Psoas muscle (tissue), 8 donors: ENCODE measurements around the gene TNS3. TPM values are rescaled to one million over a fixed set of nuclear protein-coding genes. Genes with fewer than 3 reads are reported as not detected.

Source experiments
- ATAC-seq, 4 donors: fragments of 200-7000 bp; cut with Tn5 transposase; one replicate each; pipeline ENCODE4 v1.9.1; 2020; ENCODE audit warnings: moderate library complexity in 3 of 4, mild to moderate bottlenecking in 2 of 4
- DNase-seq, 2 donors: peaks; one replicate each; pipeline ENCODE4 v3.0.0-alpha.2; 2020
- H3K27ac ChIP-seq: fragments of 200-600 bp; one replicate; pipeline ENCODE4 v1.8.0; 2022
- H3K27me3 ChIP-seq, 3 donors: fragments of 200-600 bp in 1 of 3; one replicate each; pipeline versions ENCODE4 v1.6.1 to v1.8.0; 2013 to 2022; ENCODE audit warnings: low read length in 2 of 3, mild to moderate bottlenecking in 2 of 3, moderate library complexity in 1 of 3; ENCODE audit not compliant: insufficient read depth in 3 of 3
- H3K36me3 ChIP-seq, 2 donors: fragments of 200-600 bp in 1 of 2; one replicate each; pipeline versions ENCODE4 v1.6.1 to v1.8.0; 2013 to 2022; ENCODE audit warnings: low read depth in 1 of 2, mild to moderate bottlenecking in 1 of 2, moderate library complexity in 1 of 2; ENCODE audit not compliant: insufficient read depth in 1 of 2
- H3K4me1 ChIP-seq: fragments of 200-600 bp; one replicate; pipeline ENCODE4 v1.8.0; 2022
- H3K4me3 ChIP-seq: fragments of 200-600 bp; one replicate; pipeline ENCODE4 v1.8.0; 2022; ENCODE audit warnings: mild to moderate bottlenecking
- H3K9me3 ChIP-seq: fragments of 200-600 bp; one replicate; pipeline ENCODE4 v1.8.0; 2022
- WGBS, 3 donors: extraction: QIAGEN DNeasy Blood & Tissue Kit; methylation state at CpG; one replicate each; pipeline versions ENCODE4 v1.1.6 to v1.1.7; 2013; 5-methylcytosine and 5-hydroxymethylcytosine counted together
- intact Hi-C, 2 donors: fragments of 100-400 bp; cut with DNase I; formaldehyde crosslinking; loops; one replicate each; pipeline versions ENCODE4 v1.11.0 to v1.14.2; 2022
- polyA plus RNA-seq, 3 donors: library from polyadenylated mRNA; stranded (reverse); fragments of 200-250 nt; gene quantifications; one replicate each; pipeline ENCODE4 v1.2.3, GENCODE V29; 2013
- total RNA-seq, 4 donors: library from RNA; stranded (reverse); fragmentation: NEBNext Ultra II Directional in 2 of 4; extraction: Animal tissue kit (Norgen Biotek cat#: 25700) in 2 of 4; gene quantifications; one replicate each; pipeline versions ENCODE4 v1.2.1 to v1.2.4, GENCODE V29; 2021 to 2023
- TF ChIP-seq, protein P1 (sequence below): fragments of 200-600 bp; IDR thresholded peaks from one replicate; pipeline ENCODE4 v1.8.0; 2022; ENCODE audit warnings: antibody characterized with exemption
- donor health status: healthy with polysubstance abuse.
- donor health status: DM: no; HTN: no; CAD: no; lungs with moderate emphysema.
- donor health status: Bipolar disorder and iron deficiency.
- donor health status: healthy.
- donor health status: DM: yes; HTN: yes; CAD: no.
- donor health status: DM: no; HTN: no; CAD: no.
- donor health status: DM: no; HTN: no; CAD: no.
- donor health status: DM: yes; HTN: yes; CAD: no.

TNS3 gene
- total and polyA plus RNA-seq, 7 donors, result 11.5 to 75.3 (median 35.0) TPM

DNA sequence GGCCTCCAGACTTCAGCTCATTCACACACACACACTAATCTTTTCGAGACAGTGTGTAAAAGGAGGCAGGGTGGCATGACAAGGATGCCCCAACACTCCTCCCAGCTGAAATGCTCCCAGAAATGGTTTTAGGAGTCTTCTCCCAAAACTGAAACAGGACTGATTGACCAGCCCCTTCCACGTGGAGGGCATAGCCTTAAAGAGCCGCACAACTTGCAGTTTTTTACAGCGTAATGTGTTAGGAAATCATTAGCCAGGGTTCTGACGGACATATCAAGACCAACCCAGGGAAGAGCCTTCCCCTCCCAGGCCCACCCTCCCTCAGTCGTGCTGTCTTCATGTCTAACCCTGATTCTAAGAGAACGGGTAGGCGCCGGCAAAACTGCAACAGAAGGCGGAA lies 224.6 kb downstream of the TNS3 start:
- Histone ChIP-seq H3K4me3 (no peak overlapping the region), H3K27me3 (no peaks in the 10 kb centered on the region), H3K4me1 (peaks cover 4% of the 10 kb centered on the region), H3K36me3 (no peaks in the 10 kb centered on the region), H3K27ac (no peak overlapping the region), H3K9me3 (no peaks in the 10 kb centered on the region)
- ATAC-seq, result no peak
- intact Hi-C loops, result no loop called here
- 88 to 92% (median 90%) methylated on average over 10 of the region's 10 CpGs for WGBS, 3 donors
- no peak for DNase-seq
- TF ChIP-seq, protein P1, sequence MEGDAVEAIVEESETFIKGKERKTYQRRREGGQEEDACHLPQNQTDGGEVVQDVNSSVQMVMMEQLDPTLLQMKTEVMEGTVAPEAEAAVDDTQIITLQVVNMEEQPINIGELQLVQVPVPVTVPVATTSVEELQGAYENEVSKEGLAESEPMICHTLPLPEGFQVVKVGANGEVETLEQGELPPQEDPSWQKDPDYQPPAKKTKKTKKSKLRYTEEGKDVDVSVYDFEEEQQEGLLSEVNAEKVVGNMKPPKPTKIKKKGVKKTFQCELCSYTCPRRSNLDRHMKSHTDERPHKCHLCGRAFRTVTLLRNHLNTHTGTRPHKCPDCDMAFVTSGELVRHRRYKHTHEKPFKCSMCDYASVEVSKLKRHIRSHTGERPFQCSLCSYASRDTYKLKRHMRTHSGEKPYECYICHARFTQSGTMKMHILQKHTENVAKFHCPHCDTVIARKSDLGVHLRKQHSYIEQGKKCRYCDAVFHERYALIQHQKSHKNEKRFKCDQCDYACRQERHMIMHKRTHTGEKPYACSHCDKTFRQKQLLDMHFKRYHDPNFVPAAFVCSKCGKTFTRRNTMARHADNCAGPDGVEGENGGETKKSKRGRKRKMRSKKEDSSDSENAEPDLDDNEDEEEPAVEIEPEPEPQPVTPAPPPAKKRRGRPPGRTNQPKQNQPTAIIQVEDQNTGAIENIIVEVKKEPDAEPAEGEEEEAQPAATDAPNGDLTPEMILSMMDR, result no peak

DNA sequence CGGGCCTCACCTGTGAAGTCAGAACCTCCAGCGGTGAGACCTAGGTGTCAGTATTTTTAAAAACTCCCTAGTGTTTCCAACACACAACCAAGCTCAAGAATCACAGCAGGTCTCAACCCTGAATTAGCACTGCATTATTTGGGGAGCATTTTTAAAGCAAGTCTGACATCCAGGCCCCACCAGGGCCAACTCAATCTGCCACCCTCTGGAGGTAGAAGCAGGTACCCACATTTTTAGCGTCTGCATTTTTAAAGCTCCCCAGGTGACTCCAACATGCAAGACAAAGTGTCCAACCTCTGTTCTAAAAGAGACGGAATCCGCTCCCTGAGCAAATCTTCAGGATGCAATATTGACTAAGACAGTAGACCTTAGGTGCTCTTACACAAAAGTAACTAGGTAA lies 225.7 kb downstream of the TNS3 start:
- no peak for DNase-seq
- intact Hi-C loops, result no loop called here
- Histone ChIP-seq H3K4me1 (peaks cover 4% of the 10 kb centered on the region), H3K36me3 (no peaks in the 10 kb centered on the region), H3K27me3 (no peaks in the 10 kb centered on the region), H3K27ac (no peak overlapping the region), H3K9me3 (no peaks in the 10 kb centered on the region), H3K4me3 (no peak overlapping the region)
- TF ChIP-seq, protein P1, result no peak
- WGBS, 3 donors, result 93 to 95% (median 93%) methylated on average over 5 of the region's 5 CpGs
- ATAC-seq, result no peak

DNA sequence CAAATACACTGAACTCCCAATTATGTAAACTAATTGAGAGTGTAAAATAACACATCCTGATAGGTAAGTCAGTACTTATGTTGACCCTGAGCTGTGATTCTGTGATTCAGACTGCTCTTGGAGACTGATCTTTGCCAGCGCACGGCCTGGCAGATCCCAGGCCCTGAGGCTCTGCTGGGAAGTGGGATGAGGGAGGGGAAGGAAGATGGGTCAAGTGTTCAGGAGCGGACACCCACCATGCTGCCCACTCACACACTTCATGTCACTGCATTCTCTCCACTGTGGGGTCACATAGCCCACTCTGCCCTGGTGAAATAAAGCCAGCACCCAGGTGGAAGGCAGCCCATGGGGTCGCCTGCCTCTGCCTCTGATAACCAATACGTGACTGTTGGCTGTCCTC lies 226.2 kb downstream of the TNS3 start:
- Histone ChIP-seq H3K4me1 (peaks cover 4% of the 10 kb centered on the region), H3K36me3 (no peaks in the 10 kb centered on the region), H3K9me3 (no peaks in the 10 kb centered on the region), H3K27ac (no peak overlapping the region), H3K27me3 (no peaks in the 10 kb centered on the region), H3K4me3 (no peak overlapping the region)
- intact Hi-C loops, result no loop called here
- DNase-seq, result no peak
- ATAC-seq, result no peak
- 79 to 84% (median 82%) methylated on average over 5 of the region's 5 CpGs for WGBS, 3 donors
- TF ChIP-seq, protein P1, result no peak

DNA sequence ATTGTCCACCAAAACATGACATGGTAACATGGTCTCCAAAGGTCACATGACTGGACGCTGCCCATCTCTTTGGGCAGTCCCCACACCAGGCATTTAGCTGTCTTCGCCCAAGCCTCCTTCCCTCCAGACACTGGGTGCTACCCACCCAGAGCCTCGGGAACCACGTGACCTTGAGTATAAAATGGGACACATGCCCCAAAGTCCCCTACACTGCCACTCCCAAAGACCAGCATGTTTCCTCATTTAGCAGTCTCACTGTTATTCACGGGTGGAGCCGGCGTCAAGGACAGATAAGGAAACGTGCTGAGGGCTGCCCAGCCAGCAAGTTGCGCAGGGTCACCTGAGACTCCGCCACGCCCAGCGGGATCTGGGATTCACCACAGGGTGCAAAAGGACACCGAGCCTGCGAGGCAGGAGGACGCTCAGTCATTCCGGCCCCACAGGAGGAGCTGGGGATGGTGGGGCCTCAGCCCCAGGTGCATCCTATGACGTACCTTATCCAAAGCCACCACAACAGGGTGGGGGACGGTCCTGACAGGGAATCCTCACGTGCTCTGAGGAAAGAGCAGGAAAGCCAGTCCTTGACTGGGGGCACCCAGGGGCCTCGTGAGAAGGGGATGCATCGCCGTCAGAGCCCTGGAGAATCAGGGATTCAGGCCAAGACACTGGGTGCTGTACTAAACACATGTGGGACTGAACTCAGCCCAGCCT lies 226.9 kb downstream of the TNS3 start:
- H3K4me1 ChIP-seq, result no peaks in the 10 kb centered on the region
- no peak overlapping the region for H3K27ac ChIP-seq
- intact Hi-C loops, result no loop called here
- TF ChIP-seq, protein P1, result no peak
- no peaks in the 10 kb centered on the region for H3K27me3 ChIP-seq
- ATAC-seq (peak in 3 of 4 donors; percentile 7 to 39 (median 19)), DNase-seq (no peak)
- H3K9me3 ChIP-seq, result no peaks in the 10 kb centered on the region
- WGBS, 3 donors, result 91 to 92% (median 92%) methylated on average over 22 of the region's 22 CpGs
- no peak overlapping the region for H3K4me3 ChIP-seq
- no peaks in the 10 kb centered on the region for H3K36me3 ChIP-seq

DNA sequence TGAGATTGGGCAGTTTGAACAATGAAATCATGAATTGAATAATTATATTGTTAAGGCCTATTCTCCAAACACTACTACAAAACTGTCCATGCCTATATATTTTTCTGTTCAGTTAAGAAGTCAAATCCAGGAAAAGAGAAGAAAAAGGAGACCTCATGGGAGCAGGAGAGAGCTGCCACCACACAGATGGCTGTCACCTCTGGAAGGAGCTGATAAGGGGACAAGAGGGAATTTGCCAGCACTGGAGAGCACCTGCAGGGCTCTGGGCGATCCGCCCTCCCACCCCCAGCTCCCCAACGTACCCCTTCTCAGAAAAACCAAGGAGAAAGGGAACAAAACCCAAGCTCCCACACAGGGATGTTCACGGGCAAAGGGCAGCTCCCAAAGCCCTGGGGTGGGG lies 227.8 kb downstream of the TNS3 start:
- WGBS, 3 donors, result 93 to 98% (median 95%) methylated on average over 4 of the region's 4 CpGs
- intact Hi-C loops, result no loop called here
- H3K27ac ChIP-seq, result no peak overlapping the region

More for the DNA sequence above, 227.8 kb downstream of the TNS3 start:
- Histone ChIP-seq H3K36me3 (no peaks in the 10 kb centered on the region), H3K4me1 (no peaks in the 10 kb centered on the region), H3K27me3 (no peaks in the 10 kb centered on the region), H3K9me3 (no peaks in the 10 kb centered on the region), H3K4me3 (no peak overlapping the region)
- ATAC-seq (no peak), DNase-seq (no peak)
- TF ChIP-seq, protein P1, result no peak
